KMS-11 (cell line): Measurements from ENCODE around the gene KCNF1.

Source experiments
- H2AFZ ChIP-seq: fragments of 200-600 bp; sonication (generic); 2 replicates; pipeline ENCODE4 v1.6.1; 2016; ENCODE audit warnings: antibody characterized with exemption, mixed run types, low read depth
- H3K27ac ChIP-seq: fragments of 200-600 bp; sonication (generic); 2 replicates; pipeline ENCODE4 v1.6.1; 2016; ENCODE audit warnings: mild to moderate bottlenecking, mixed run types
- H3K27me3 ChIP-seq: fragments of 200-600 bp; sonication (generic); 2 replicates; pipeline ENCODE4 v1.6.1; 2017; ENCODE audit warnings: mild to moderate bottlenecking, low read depth, mixed run types, moderate library complexity; ENCODE audit not compliant: insufficient read depth
- H3K36me3 ChIP-seq: fragments of 200-600 bp; sonication (generic); 2 replicates; pipeline ENCODE4 v1.6.1; 2017; ENCODE audit warnings: mild to moderate bottlenecking, mixed run types; ENCODE audit not compliant: insufficient read depth
- H3K4me1 ChIP-seq: fragments of 200-600 bp; sonication (generic); 2 replicates; pipeline ENCODE4 v1.6.1; 2016; ENCODE audit warnings: mild to moderate bottlenecking, low read depth, mixed run types; ENCODE audit not compliant: poor library complexity, severe bottlenecking
- H3K4me2 ChIP-seq: fragments of 200-600 bp; sonication (generic); 2 replicates; pipeline ENCODE4 v1.7.0; 2016; ENCODE audit warnings: mild to moderate bottlenecking, mixed run types
- H3K4me3 ChIP-seq: fragments of 200-600 bp; sonication (generic); IDR thresholded peaks from 2 replicates; pipeline ENCODE4 v1.6.1; 2017; ENCODE audit warnings: low read depth, low read length, mixed read lengths; ENCODE audit not compliant: insufficient read depth
- H3K79me2 ChIP-seq: fragments of 200-600 bp; sonication (generic); 2 replicates; pipeline ENCODE4 v1.6.1; 2016; ENCODE audit warnings: low read depth, mixed run types; ENCODE audit not compliant: insufficient read depth
- H3K9ac ChIP-seq: fragments of 200-600 bp; sonication (generic); 2 replicates; pipeline ENCODE4 v1.6.1; 2016; ENCODE audit warnings: mild to moderate bottlenecking, mixed run types
- H4K20me1 ChIP-seq: fragments of 200-600 bp; sonication (generic); 2 replicates; pipeline ENCODE4 v1.6.1; 2016; ENCODE audit warnings: mild to moderate bottlenecking, mixed run types; ENCODE audit not compliant: insufficient read depth
- TF ChIP-seq, protein P1 (sequence below): fragments of 200-600 bp; sonication (generic); conservative IDR thresholded peaks from 2 replicates; pipeline ENCODE4 v1.6.1; 2017; ENCODE audit warnings: low read depth, mild to moderate bottlenecking, antibody characterized with exemption, low read length, moderate library complexity, mixed read lengths

Gene KCNF1

DNA sequence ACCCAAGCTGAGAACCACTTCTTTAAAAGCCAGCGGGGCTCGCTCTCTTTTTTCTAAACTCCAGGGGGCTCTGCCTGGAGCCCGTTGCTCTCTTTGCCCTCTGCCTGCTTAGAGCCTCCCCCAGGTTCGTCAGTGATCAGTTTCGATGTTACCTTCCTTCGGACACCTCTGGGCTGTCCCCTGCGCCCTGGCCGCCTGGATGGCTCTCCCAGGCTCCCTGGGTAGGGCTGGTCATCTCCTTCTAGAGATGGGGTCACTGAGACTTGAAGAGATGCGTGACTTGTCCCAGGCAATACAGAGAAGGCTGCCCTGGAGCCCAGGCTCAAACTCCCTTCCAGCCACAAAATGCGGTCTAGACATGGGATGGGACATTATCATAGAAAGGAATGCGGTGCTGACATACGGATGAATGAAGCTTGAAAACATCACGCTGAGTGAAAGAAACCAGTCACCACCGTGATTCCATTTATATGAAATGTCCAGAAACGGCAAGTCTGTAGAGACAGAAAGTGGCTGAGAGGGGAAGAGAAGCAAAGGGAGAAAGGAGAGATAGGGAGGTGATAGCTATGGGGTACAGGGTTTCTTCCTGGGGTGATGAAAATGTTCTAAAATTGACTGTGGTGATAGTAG, 14.6 kb downstream of the KCNF1 start:
- Histone ChIP-seq H3K9ac (no peak overlapping the region), H3K79me2 (no peaks in the 10 kb centered on the region), H3K4me3 (no peak overlapping the region), H3K27me3 (no peaks in the 10 kb centered on the region), H3K4me2 (no peak overlapping the region), H3K27ac (no peak overlapping the region), H3K4me1 (no peaks in the 10 kb centered on the region), H2AFZ (no peak overlapping the region), H3K36me3 (no peaks in the 10 kb centered on the region), H4K20me1 (no peaks in the 10 kb centered on the region)
- TF ChIP-seq, protein P1, sequence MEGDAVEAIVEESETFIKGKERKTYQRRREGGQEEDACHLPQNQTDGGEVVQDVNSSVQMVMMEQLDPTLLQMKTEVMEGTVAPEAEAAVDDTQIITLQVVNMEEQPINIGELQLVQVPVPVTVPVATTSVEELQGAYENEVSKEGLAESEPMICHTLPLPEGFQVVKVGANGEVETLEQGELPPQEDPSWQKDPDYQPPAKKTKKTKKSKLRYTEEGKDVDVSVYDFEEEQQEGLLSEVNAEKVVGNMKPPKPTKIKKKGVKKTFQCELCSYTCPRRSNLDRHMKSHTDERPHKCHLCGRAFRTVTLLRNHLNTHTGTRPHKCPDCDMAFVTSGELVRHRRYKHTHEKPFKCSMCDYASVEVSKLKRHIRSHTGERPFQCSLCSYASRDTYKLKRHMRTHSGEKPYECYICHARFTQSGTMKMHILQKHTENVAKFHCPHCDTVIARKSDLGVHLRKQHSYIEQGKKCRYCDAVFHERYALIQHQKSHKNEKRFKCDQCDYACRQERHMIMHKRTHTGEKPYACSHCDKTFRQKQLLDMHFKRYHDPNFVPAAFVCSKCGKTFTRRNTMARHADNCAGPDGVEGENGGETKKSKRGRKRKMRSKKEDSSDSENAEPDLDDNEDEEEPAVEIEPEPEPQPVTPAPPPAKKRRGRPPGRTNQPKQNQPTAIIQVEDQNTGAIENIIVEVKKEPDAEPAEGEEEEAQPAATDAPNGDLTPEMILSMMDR = no peak

DNA sequence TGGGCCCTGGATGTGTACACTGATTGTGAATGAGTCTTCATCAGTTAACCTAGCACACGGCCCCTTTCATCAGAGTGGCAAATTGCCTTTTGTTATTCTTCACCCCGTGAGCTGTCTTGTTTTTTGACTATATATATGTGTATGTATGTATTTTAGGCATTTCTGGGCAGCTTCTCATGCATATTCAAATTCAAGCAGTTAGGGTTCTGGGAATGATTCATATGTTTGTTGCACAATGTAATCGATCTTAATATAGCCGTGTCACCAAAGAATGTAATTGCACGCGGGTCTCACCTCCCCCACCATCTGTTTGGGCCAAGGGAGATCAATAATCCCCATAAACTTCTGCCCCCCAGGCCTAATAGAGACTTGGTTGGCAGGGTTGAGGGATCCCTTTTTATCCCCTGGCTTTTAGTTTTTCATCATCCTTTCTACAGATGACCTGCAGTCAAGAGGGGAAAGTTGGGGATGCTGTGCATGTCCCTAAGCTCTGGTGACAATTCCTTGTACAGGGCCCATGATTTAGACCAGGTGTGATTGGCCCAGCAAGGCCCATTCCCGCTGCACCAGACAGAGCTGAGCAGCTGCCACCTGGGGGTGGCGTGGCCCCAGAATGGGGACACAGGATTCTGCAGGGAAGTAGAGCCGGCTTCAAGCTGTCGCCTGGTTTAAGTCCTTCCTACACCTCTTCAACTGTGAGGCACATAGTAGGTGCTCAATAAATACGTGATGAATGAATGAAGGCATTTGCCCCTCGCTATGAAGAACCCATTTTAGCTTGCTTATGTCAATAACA, 19.2 kb downstream of the KCNF1 start:
- no peaks in the 10 kb centered on the region for H3K27me3 ChIP-seq
- no peak overlapping the region for H3K9ac ChIP-seq
- no peak overlapping the region for H3K27ac ChIP-seq
- H3K4me2 ChIP-seq = no peak overlapping the region
- no peak overlapping the region for H2AFZ ChIP-seq
- no peak overlapping the region for H3K4me3 ChIP-seq
- H3K79me2 ChIP-seq = no peaks in the 10 kb centered on the region
- no peaks in the 10 kb centered on the region for H3K36me3 ChIP-seq
- H3K4me1 ChIP-seq = no peaks in the 10 kb centered on the region
- TF ChIP-seq, protein P1 = no peak
- no peaks in the 10 kb centered on the region for H4K20me1 ChIP-seq

DNA sequence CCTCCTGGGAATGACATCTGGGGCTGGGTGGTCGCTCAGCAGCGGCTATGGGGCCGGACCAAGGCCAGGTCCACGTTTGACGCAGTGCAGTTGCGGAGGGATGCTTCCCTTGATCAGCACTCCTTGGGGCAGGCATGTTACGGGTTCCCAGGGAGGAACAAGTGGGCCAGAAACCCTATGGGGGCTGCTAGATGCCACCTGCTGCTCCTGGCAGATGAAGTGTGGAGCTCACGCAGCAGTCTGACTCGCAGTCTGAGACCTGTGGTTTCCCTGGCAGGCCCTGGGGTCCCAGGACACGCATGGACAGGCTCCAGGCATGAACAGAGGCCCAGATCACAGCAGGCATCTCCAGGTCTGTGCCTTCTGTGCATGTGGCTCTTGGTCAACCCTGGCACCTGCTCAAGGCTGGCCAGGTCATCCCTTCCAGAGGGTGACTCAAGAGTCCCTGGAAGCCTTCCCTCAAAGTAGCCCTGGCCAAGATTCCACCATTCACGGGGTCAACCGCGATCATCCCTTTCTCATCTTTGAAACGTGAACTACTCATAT, 20.0 kb downstream of the KCNF1 start:
- Histone ChIP-seq H3K9ac (no peak overlapping the region), H3K79me2 (no peaks in the 10 kb centered on the region), H3K27me3 (no peaks in the 10 kb centered on the region), H3K36me3 (no peaks in the 10 kb centered on the region), H4K20me1 (no peaks in the 10 kb centered on the region), H2AFZ (no peak overlapping the region), H3K4me2 (no peak overlapping the region), H3K4me1 (no peaks in the 10 kb centered on the region), H3K4me3 (no peak overlapping the region), H3K27ac (no peak overlapping the region)
- TF ChIP-seq, protein P1 = no peak

DNA sequence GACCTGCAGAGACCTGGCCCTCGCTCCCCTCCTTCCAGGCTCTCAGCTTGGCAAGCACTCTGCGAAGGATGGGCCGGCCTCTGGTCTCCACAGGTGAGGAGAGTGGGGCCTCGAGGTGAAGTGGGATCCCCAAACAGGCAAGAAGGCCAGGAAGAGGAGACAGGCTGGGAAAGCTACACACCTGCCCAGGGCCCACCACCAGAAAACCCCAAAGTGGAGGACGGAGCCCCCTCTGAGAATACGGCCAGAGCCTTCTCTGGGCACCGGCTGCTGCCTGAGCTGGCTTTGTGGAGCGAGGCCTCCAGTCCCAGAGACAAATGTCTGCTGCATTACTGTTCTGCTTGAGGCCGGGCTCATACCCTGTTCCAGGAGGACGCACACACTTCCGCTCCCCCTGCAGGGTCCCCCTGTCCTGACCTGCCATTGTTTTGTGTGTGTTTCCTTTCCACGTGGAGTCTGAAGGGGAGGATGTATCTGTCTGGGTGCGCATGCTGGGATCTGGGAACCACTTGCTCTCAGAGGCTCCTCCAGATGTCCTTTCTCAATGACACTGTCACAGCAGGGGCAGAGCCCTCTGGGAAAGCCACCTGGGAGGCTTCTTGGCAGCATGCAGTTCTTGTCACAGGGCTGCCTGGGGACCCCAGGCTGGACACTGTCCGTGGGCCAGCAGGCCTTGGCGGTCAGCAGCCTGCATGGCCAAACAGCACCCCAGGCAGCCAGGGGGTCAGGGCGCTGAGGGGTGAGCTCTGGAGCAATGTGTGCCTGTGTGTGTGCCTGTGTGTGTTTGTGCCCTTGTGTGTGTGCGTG, 20.8 kb downstream of the KCNF1 start:
- Histone ChIP-seq H3K9ac (no peak overlapping the region), H2AFZ (no peak overlapping the region), H3K4me1 (no peaks in the 10 kb centered on the region), H3K4me3 (no peak overlapping the region), H3K4me2 (no peak overlapping the region), H3K79me2 (no peaks in the 10 kb centered on the region), H3K36me3 (no peaks in the 10 kb centered on the region), H4K20me1 (no peaks in the 10 kb centered on the region), H3K27me3 (no peaks in the 10 kb centered on the region), H3K27ac (no peak overlapping the region)
- TF ChIP-seq, protein P1 = no peak
